AG09319 (cell line): ENCODE data around the gene BUB1B.
"Not testable (repeated sequence)": the region's sequence is repeated elsewhere in the genome, so short reads cannot be mapped to it uniquely, and the experiment has no call there.

Experiments
- DNase-seq: peaks from one replicate; pipeline ENCODE4 v3.0.0-alpha.2; 2010; ENCODE audit warnings: low read depth; ENCODE audit errors: extremely low read depth
- TF ChIP-seq, protein P1 (sequence below): IDR thresholded peaks from 2 replicates; pipeline ENCODE4 v1.5.1; 2011; ENCODE audit warnings: low read depth, mild to moderate bottlenecking, inconsistent platforms, low read length, moderate library complexity

BUB1B gene

GRCh38 chr15:40118473-40118872 is 42.4 kb upstream of the BUB1B start:
- no peak for DNase-seq
- TF ChIP-seq, protein P1, sequence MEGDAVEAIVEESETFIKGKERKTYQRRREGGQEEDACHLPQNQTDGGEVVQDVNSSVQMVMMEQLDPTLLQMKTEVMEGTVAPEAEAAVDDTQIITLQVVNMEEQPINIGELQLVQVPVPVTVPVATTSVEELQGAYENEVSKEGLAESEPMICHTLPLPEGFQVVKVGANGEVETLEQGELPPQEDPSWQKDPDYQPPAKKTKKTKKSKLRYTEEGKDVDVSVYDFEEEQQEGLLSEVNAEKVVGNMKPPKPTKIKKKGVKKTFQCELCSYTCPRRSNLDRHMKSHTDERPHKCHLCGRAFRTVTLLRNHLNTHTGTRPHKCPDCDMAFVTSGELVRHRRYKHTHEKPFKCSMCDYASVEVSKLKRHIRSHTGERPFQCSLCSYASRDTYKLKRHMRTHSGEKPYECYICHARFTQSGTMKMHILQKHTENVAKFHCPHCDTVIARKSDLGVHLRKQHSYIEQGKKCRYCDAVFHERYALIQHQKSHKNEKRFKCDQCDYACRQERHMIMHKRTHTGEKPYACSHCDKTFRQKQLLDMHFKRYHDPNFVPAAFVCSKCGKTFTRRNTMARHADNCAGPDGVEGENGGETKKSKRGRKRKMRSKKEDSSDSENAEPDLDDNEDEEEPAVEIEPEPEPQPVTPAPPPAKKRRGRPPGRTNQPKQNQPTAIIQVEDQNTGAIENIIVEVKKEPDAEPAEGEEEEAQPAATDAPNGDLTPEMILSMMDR: no peak

DNA sequence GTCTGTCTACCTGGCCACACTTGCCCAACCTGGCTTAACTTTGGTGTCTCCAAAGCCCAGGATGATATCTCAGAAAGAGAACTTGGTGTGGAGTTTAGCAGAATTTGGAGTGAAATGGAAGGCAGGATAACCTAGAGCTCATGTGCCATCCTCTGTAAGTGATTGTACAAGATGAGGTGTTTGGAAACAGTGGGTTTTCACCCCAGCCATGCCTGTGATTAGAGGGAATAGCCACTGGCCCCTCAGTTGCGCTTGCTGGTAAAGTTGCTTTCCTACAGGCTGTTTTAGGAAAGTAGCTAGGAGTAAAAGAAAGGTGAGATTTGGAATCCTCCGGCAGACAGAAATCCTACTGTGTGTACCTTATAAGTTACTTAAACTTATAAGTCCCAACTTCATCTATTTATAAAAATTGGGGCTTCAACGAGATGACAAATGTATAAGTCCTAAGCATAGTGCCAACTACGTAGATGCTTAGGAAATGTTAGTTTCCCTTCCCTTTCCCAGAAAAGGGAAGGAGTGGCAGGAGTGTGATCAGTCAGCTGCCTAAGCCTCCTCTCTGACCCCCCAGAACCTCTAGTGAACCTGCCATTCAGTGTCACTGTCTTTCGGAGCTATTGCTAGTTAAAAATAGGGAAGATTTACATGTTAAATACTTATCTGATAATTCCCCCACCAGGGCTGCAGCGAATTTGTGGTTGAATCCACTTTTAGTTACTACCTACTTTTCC is 38.8 kb upstream of the BUB1B start:
- no peak for DNase-seq
- TF ChIP-seq, protein P1: no peak

- DNase-seq: not testable (repeated sequence)
These were observed 37.9 kb upstream of the BUB1B start for GRCh38 chr15:40122989-40123388.

GRCh38 chr15:40123863-40124262 is 37.0 kb upstream of the BUB1B start:
- not testable (repeated sequence) for DNase-seq

DNA sequence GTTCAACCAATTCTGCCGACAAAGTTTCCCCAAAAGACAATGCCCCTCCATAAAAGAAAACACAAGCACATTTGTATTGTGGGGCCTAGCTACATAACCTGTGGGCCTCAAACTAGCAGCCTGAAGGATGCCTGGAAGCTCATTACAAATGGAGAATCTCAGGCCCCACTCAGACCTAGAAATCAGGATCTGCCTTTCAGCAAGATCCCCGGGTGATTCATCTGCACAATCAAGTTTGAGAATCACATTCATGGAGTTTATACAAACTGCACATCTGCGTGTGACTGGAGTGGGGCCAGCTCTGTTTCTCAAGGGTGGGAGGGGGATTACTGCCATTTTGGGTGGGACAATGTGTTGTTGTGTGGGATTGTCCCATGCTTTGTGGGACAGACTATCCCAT is 36.5 kb upstream of the BUB1B start:
- not testable (repeated sequence) for DNase-seq

DNA sequence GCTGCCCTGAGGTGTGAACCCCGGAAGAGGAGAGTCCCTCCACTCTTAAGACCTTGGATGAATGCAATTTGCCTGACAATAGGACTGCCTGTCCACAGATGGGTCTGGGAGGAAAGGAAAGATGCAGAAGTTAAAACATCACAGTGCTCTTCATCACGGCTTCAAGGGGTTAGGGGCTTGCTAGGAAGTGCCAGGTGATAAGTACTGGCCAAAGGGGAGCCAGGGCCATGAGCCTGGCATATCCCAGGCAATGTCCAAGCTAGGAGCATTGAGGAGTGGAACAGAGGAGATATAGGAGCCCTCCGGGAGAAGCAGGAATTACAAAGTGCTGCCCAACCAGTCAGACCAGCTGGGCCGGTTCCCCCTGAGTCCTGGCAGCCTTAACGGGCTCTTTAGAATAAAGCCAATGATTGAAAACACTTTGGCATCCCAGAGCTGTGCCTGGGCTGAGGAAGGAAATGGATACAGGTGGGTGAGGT is 36.0 kb upstream of the BUB1B start:
- DNase-seq: not testable (repeated sequence)

- TF ChIP-seq, protein P1: no peak
- DNase-seq: no peak
These were observed 34.9 kb upstream of the BUB1B start for GRCh38 chr15:40125950-40126349.

DNA sequence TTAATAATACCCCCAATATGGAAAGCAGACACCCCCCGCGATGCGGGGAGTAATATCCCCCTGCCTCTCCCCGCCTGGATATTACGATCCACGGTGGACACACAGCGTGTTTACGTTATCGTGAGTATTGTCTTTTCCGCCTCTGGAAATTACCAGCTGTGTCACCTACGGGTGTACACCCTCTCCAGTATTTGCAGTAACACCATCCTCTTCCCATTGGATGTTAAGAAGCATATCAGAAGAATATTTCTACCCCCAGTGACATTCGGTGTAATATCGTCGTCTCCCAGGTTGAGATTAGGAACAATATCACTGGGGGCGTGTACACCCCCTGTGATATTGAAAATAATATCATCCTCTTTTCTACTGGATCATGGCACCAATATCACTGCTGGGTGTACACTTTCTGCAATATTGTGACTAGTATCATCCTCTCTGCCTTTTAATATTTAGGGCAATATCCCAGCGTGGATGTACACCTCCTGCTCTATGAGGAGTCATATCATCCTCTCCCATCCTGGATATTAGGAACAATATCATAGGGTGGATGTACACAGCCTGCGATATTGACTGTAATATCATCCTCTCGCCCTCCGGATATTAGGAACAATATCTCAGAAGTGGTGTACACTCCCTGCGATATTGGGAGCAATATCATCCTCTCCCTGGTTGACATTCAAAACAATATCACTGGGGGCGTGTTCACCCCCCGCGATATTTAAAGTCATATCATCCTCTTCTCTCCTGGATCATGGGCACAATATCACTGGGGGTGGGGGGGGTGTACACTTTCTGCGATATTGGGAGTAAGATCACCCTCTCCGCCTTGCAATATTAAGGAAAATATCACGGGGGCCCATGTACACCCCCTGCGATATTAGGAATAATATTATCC is 31.9 kb upstream of the BUB1B start:
- TF ChIP-seq, protein P1: no peak

GRCh38 chr15:40130118-40130517 is 30.8 kb upstream of the BUB1B start:
- TF ChIP-seq, protein P1: no peak
- no peak for DNase-seq

More for the DNA sequence above, 31.9 kb upstream of the BUB1B start:
- no peak for DNase-seq
